ENCODE measurements around the gene LAP3. TPM values are rescaled to one million over a fixed set of nuclear protein-coding genes. Genes with fewer than 3 reads are reported as not detected.

Gene LAP3
- total RNA-seq, 2 experiments from 2014 or later = 147 to 154 TPM

GRCh38 chr4:17595471-17596005 lies 18.5 kb downstream of the LAP3 start:
- ChIA-PET CTCF (interaction anchor here (0.8 kb wide), 1 partner anchor 41 kb away, joined by 3 read pairs; no protein-coding TSS in a partner anchor), POLR2A (interaction anchor here (1.2 to 1.6 kb wide), 2 partner anchors 11 to 19 kb away, joined by 4 to 5 read pairs; partner anchors contain the start of gene MED28)
- peaks cover 3% of the 10 kb centered on the region for H3K4me1 Mint-ChIP-seq (ENCODE audit: low read depth)
- no peak overlapping the region for H3K4me3 Mint-ChIP-seq
- ATAC-seq (no peak), DNase-seq (no peak)
- no peaks in the 10 kb centered on the region for H3K9me3 Mint-ChIP-seq (ENCODE audit: insufficient read depth)
- H3K27me3 Mint-ChIP-seq (ENCODE audit: low read depth) = no peaks in the 10 kb centered on the region
- H3K36me3 Mint-ChIP-seq (ENCODE audit: low read depth) = peaks cover 66% of the 10 kb centered on the region
- H3K27ac Mint-ChIP-seq = peak overlapping the region; percentile 46

GRCh38 chr4:17597517-17597916 lies 20.5 kb downstream of the LAP3 start:
- CTCF ChIA-PET = interaction anchor here (0.7 kb wide), 1 partner anchor 49 kb away, joined by 4 read pairs; no protein-coding TSS in a partner anchor
- H3K4me1 Mint-ChIP-seq (ENCODE audit: low read depth) = no peaks in the 10 kb centered on the region
- H3K9me3 Mint-ChIP-seq (ENCODE audit: insufficient read depth) = no peaks in the 10 kb centered on the region
- no peaks in the 10 kb centered on the region for H3K27me3 Mint-ChIP-seq (ENCODE audit: low read depth)
- DNase-seq (no peak), ATAC-seq (peak; percentile 17)
- H3K27ac Mint-ChIP-seq = peak overlapping the region; percentile 4
- H3K4me3 Mint-ChIP-seq = no peak overlapping the region
- peaks cover 64% of the 10 kb centered on the region for H3K36me3 Mint-ChIP-seq (ENCODE audit: low read depth)
- POLR2A ChIA-PET = interaction anchor here (0.6 to 2.1 kb wide), 3 partner anchors 17 to 743 kb away, joined by 3 to 5 read pairs (median 3); partner anchors contain the start of genes DCAF16 and MED28

GRCh38 chr4:17599826-17600225 lies 22.8 kb downstream of the LAP3 start:
- Mint-ChIP-seq H3K9me3 (ENCODE audit: insufficient read depth) (no peaks in the 10 kb centered on the region), H3K4me1 (ENCODE audit: low read depth) (no peaks in the 10 kb centered on the region), H3K27ac (no peak overlapping the region), H3K36me3 (ENCODE audit: low read depth) (peaks cover 53% of the 10 kb centered on the region), H3K27me3 (ENCODE audit: low read depth) (no peaks in the 10 kb centered on the region), H3K4me3 (no peak overlapping the region)
- no peak for DNase-seq
- ChIA-PET POLR2A (interaction anchor here (0.6 to 1.8 kb wide), 3 partner anchors 15 to 119 kb away, joined by 3 to 5 read pairs (median 3); partner anchors contain the start of gene MED28), CTCF (no interaction called here)
- ATAC-seq = no peak

- no peak for ATAC-seq
- Mint-ChIP-seq H3K4me3 (no peak overlapping the region), H3K36me3 (ENCODE audit: low read depth) (peaks cover 53% of the 10 kb centered on the region), H3K4me1 (ENCODE audit: low read depth) (no peaks in the 10 kb centered on the region), H3K27me3 (ENCODE audit: low read depth) (no peaks in the 10 kb centered on the region), H3K9me3 (ENCODE audit: insufficient read depth) (no peaks in the 10 kb centered on the region), H3K27ac (no peak overlapping the region)
- no peak for DNase-seq
- CTCF ChIA-PET = no interaction called here
- POLR2A ChIA-PET = interaction anchor here (1.0 kb wide), 1 partner anchor 27 kb away, joined by 3 read pairs; no protein-coding TSS in a partner anchor
Observed at GRCh38 chr4:17605236-17605635, 28.2 kb downstream of the LAP3 start.

- Mint-ChIP-seq H3K4me3 (peak overlapping the region; percentile 99), H3K27ac (peak overlapping the region; percentile 97)
- CTCF ChIA-PET = interaction anchor here (0.9 to 4.0 kb wide), 6 partner anchors 9 to 196 kb away, joined by 3 to 21 read pairs (median 5); no protein-coding TSS in a partner anchor
Observed at GRCh38 chr4:17613761-17614415, 36.9 kb downstream of the LAP3 start.

GRCh38 chr4:17614416-17615299 lies 37.7 kb downstream of the LAP3 start, which contains the start of gene MED28:
Gene MED28, plus strand, starts transcription at chr4:17614641. Its CDS starts 14 bp downstream, at chr4:17614655.
- H3K4me1 Mint-ChIP-seq (ENCODE audit: low read depth) = peaks cover 51% of the 10 kb centered on the region
- peak; percentile 85 for ATAC-seq

More at GRCh38 chr4:17613761-17614415, 36.9 kb downstream of the LAP3 start:
- no peak for DNase-seq
- POLR2A ChIA-PET = interaction anchor here (0.6 to 6.2 kb wide), 21 partner anchors 10 to 406 kb away, joined by 3 to 79 read pairs (median 3); partner anchors contain the start of genes DCAF16, LAP3 and NCAPG
- Mint-ChIP-seq H3K9me3 (ENCODE audit: insufficient read depth) (no peaks in the 10 kb centered on the region), H3K27me3 (ENCODE audit: low read depth) (no peaks in the 10 kb centered on the region), H3K36me3 (ENCODE audit: low read depth) (peaks cover 35% of the 10 kb centered on the region), H3K4me1 (ENCODE audit: low read depth) (peaks cover 44% of the 10 kb centered on the region)
- peak; percentile 61 for ATAC-seq

GRCh38 chr4:17616283-17616682 lies 39.3 kb downstream of the LAP3 start:
- CTCF ChIA-PET = interaction anchor here (1.1 to 4.0 kb wide), 2 partner anchors 7 to 67 kb away, joined by 4 to 21 read pairs; no protein-coding TSS in a partner anchor
- Mint-ChIP-seq H3K4me3 (peak overlapping the region; percentile 65), H3K9me3 (ENCODE audit: insufficient read depth) (no peaks in the 10 kb centered on the region), H3K27ac (peak overlapping the region; percentile 68), H3K36me3 (ENCODE audit: low read depth) (peaks cover 44% of the 10 kb centered on the region), H3K4me1 (ENCODE audit: low read depth) (peaks cover 51% of the 10 kb centered on the region), H3K27me3 (ENCODE audit: low read depth) (no peaks in the 10 kb centered on the region)
- POLR2A ChIA-PET = interaction anchor here (6.2 kb wide), 1 partner anchor 40 kb away, joined by 79 read pairs; the partner anchor contains the start of gene LAP3
- peak; percentile 21 for ATAC-seq
- DNase-seq = no peak

More at GRCh38 chr4:17614416-17615299, 37.7 kb downstream of the LAP3 start, which contains the start of gene MED28:
- peak; percentile 97 for DNase-seq
- no peaks in the 10 kb centered on the region for H3K27me3 Mint-ChIP-seq (ENCODE audit: low read depth)
- no peaks in the 10 kb centered on the region for H3K9me3 Mint-ChIP-seq (ENCODE audit: insufficient read depth)
- H3K4me3 Mint-ChIP-seq = peak within 1 kb of the TSS; percentile 99
- POLR2A ChIA-PET = interaction anchor here (0.6 to 6.2 kb wide), 21 partner anchors 9 to 405 kb away, joined by 3 to 79 read pairs (median 3); partner anchors contain the start of genes DCAF16, LAP3 and NCAPG
- CTCF ChIA-PET = interaction anchor here (1.0 to 4.0 kb wide), 7 partner anchors 9 to 199 kb away, joined by 3 to 21 read pairs (median 4); no protein-coding TSS in a partner anchor
- peak within 1 kb of the TSS; percentile 97 for H3K27ac Mint-ChIP-seq
- H3K36me3 Mint-ChIP-seq (ENCODE audit: low read depth) = peaks cover 41% of the 10 kb centered on the region

- ChIA-PET POLR2A (interaction anchor here (1.0 kb wide), 1 partner anchor 41 kb away, joined by 3 read pairs; no protein-coding TSS in a partner anchor), CTCF (interaction anchor here (0.9 to 2.0 kb wide), 3 partner anchors 17 to 198 kb away, joined by 4 to 10 read pairs (median 4); no protein-coding TSS in a partner anchor)
- DNase-seq (no peak), ATAC-seq (no peak)
- peaks cover 41% of the 10 kb centered on the region for H3K4me1 Mint-ChIP-seq (ENCODE audit: low read depth)
- H3K27ac Mint-ChIP-seq = peak overlapping the region; percentile 82
- H3K27me3 Mint-ChIP-seq (ENCODE audit: low read depth) = no peaks in the 10 kb centered on the region
- no peak overlapping the region for H3K4me3 Mint-ChIP-seq
- H3K9me3 Mint-ChIP-seq (ENCODE audit: insufficient read depth) = no peaks in the 10 kb centered on the region
- peaks cover 63% of the 10 kb centered on the region for H3K36me3 Mint-ChIP-seq (ENCODE audit: low read depth)
Observed at GRCh38 chr4:17618926-17619325, 41.9 kb downstream of the LAP3 start.

- peaks cover 41% of the 10 kb centered on the region for H3K4me1 Mint-ChIP-seq (ENCODE audit: low read depth)
- H3K4me3 Mint-ChIP-seq = no peak overlapping the region
- H3K27ac Mint-ChIP-seq = peak overlapping the region; percentile 82
- no peaks in the 10 kb centered on the region for H3K27me3 Mint-ChIP-seq (ENCODE audit: low read depth)
- H3K36me3 Mint-ChIP-seq (ENCODE audit: low read depth) = peaks cover 63% of the 10 kb centered on the region
- no peak for DNase-seq
- no peaks in the 10 kb centered on the region for H3K9me3 Mint-ChIP-seq (ENCODE audit: insufficient read depth)
- no peak for ATAC-seq
- CTCF ChIA-PET = interaction anchor here (0.8 to 2.0 kb wide), 3 partner anchors 17 to 70 kb away, joined by 3 to 10 read pairs (median 4); no protein-coding TSS in a partner anchor
- POLR2A ChIA-PET = interaction anchor here (0.6 to 1.4 kb wide), 3 partner anchors 41 to 744 kb away, joined by 3 read pairs; partner anchors contain the start of gene LAP3
Observed at GRCh38 chr4:17619416-17620105, 42.6 kb downstream of the LAP3 start.

- H3K27ac Mint-ChIP-seq = no peak overlapping the region
- H3K36me3 Mint-ChIP-seq (ENCODE audit: low read depth) = peaks cover 74% of the 10 kb centered on the region
- H3K4me1 Mint-ChIP-seq (ENCODE audit: low read depth) = peaks cover 10% of the 10 kb centered on the region
- CTCF ChIA-PET = interaction anchor here (1.4 to 1.6 kb wide), 2 partner anchors 8 to 9 kb away, joined by 3 to 4 read pairs; partner anchors contain the start of gene MED28
- ATAC-seq (no peak), DNase-seq (no peak)
- H3K27me3 Mint-ChIP-seq (ENCODE audit: low read depth) = no peaks in the 10 kb centered on the region
- no peak overlapping the region for H3K4me3 Mint-ChIP-seq
- POLR2A ChIA-PET = interaction anchor here (0.8 kb wide), 1 partner anchor 9 kb away, joined by 4 read pairs; the partner anchor contains the start of gene MED28
- H3K9me3 Mint-ChIP-seq (ENCODE audit: insufficient read depth) = no peaks in the 10 kb centered on the region
Observed at GRCh38 chr4:17623451-17624001, 46.5 kb downstream of the LAP3 start.
